Fibroblast of peridontal ligament (primary cell): ENCODE data around the gene KAT14.
A peak's percentile ranks its signal among the peaks of the same experiment; 100 is the strongest.
"Not testable (repeated sequence)": the region's sequence is repeated elsewhere in the genome, so short reads cannot be mapped to it uniquely, and the experiment has no call there.

Experiments used
- DNase-seq: peaks from one replicate; pipeline ENCODE4 v3.0.0-alpha.2; 2010; ENCODE audit errors: extremely low read depth

KAT14 gene

GRCh38 chr20:18224968-18225568, 87.4 kb downstream of the KAT14 start:
- peak; percentile 70 for DNase-seq

- peak; percentile 12 for DNase-seq
These were observed 88.0 kb downstream of the KAT14 start for GRCh38 chr20:18225632-18226031.

- not testable (repeated sequence) for DNase-seq
These were observed 89.1 kb downstream of the KAT14 start for GRCh38 chr20:18226741-18227140.

GRCh38 chr20:18233408-18233943, 95.8 kb downstream of the KAT14 start:
- no peak for DNase-seq
